Activated T-helper 17 cell treated with anti-CD3 and anti-CD28 coated beads, Interleukin-2, amount 50 U/mL, for 72 hours (primary cell): ENCODE results near the gene C1orf74. TPM values are rescaled to one million over a fixed set of nuclear protein-coding genes. Genes with fewer than 3 reads are reported as not detected.
A peak's percentile ranks its signal among the peaks of the same experiment; 100 is the strongest.

ENCODE experiments used
- ATAC-seq: fragments of 150-1000 bp; cut with Tn5 transposase; replicated peaks from 2 replicates; pipeline ENCODE4 v1.10.0; 2021; ENCODE audit warnings: mild to moderate bottlenecking, moderate library complexity
- H3K27ac Mint-ChIP-seq: one replicate; pipeline ENCODE4 v1.8.0; 2022; ENCODE audit warnings: mixed read lengths
- H3K27me3 Mint-ChIP-seq: one replicate; pipeline ENCODE4 v1.8.0; 2022; ENCODE audit warnings: mixed read lengths
- H3K36me3 Mint-ChIP-seq: one replicate; pipeline ENCODE4 v1.8.0; 2022; ENCODE audit warnings: low read depth, mild to moderate bottlenecking, mixed read lengths
- H3K4me1 Mint-ChIP-seq: one replicate; pipeline ENCODE4 v1.8.0; 2022; ENCODE audit warnings: mixed read lengths
- H3K4me3 Mint-ChIP-seq: one replicate; pipeline ENCODE4 v1.8.0; 2022; ENCODE audit warnings: mild to moderate bottlenecking, mixed read lengths
- H3K9me3 Mint-ChIP-seq: one replicate; pipeline ENCODE4 v1.8.0; 2022; ENCODE audit warnings: mixed read lengths
- total RNA-seq, 2 donors: library from RNA; stranded (reverse); gene quantifications; one replicate each; pipeline ENCODE4 v1.2.3, GENCODE V29; 2022

Gene C1orf74
- total RNA-seq, 2 donors from 2014 or later: 2.5 to 3.8 TPM

DNA sequence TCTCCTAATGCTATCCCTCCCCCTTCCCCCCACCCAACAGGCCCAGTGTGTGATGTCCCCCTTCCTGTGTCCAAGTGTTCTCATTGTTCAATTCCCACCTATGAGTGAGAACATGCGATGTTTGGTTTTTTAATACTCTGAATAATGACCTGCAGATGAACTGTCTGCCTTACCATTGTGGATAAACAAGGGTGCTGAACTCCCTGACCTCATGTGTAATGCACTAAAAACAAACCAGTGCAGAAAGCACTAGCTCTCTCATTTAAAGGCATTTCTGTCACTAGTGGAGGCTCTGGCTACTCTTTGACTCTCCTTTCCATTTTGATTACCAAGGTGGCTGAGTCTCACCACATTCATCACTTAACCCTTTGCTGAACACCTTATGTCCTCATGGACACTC lies 51.6 kb downstream of the C1orf74 start:
- Mint-ChIP-seq H3K4me1 (peaks cover 36% of the 10 kb centered on the region), H3K27me3 (no peaks in the 10 kb centered on the region), H3K9me3 (peaks cover 6% of the 10 kb centered on the region), H3K27ac (peak overlapping the region; percentile 28), H3K4me3 (peak overlapping the region; percentile 32), H3K36me3 (peaks cover 8% of the 10 kb centered on the region)
- ATAC-seq: no peak

DNA sequence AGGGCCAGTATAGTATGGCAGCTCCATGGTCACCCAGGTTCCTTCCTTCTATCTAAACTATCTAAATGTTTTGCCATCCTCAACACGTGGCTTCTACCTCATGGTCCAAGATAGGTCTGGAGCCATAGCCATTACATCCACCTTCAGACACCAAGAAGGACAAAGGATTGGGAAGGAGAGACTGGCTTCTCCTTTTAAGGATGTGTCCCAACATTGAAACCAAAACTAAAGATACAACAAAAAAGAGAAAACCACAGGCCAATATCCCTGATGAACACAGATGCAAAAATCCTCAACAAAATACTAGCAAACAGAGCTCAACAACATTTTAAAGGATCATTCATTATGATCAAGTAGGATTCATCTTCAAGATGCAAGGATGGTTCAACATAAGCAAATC lies 54.9 kb downstream of the C1orf74 start:
- Mint-ChIP-seq H3K27me3 (no peaks in the 10 kb centered on the region), H3K4me1 (peaks cover 35% of the 10 kb centered on the region), H3K4me3 (no peak overlapping the region), H3K9me3 (peaks cover 6% of the 10 kb centered on the region), H3K27ac (no peak overlapping the region), H3K36me3 (peaks cover 8% of the 10 kb centered on the region)
- no peak for ATAC-seq

Other genes starting within 250 kb of the C1orf74 start
- gene CAMK1G, start 200.8 kb downstream of the C1orf74 start, total RNA-seq: under 1 TPM in 1 of 2 donors, not detected in 1; 0.21 TPM
- gene LAMB3, start 132.1 kb downstream of the C1orf74 start, total RNA-seq: 10 to 100 TPM in 1 of 2 donors, 1 to 10 TPM in 1; 7.2 to 11.9 TPM
- gene G0S2, start 109.1 kb downstream of the C1orf74 start, total RNA-seq: 10 to 100 TPM; 16.1 to 17.1 TPM
- 1 to 10 TPM; 2.4 to 9.7 TPM for gene HSD11B1, start 79.7 kb downstream of the C1orf74 start, total RNA-seq
- 100 to 1,000 TPM; 175 to 184 TPM for gene TRAF3IP3, start 28.5 kb downstream of the C1orf74 start, total RNA-seq
- gene IRF6, start 21.6 kb upstream of the C1orf74 start, total RNA-seq: 1 to 10 TPM in 1 of 2 donors, under 1 TPM in 1; 0.35 to 1.7 TPM
- gene UTP25, start 43.4 kb upstream of the C1orf74 start, total RNA-seq: 10 to 100 TPM; 12.0 to 17.5 TPM
- gene SYT14, start 153.7 kb upstream of the C1orf74 start, total RNA-seq: not detected